ENCODE results near the gene ATAD5.
"Not testable (repeated sequence)": the region's sequence is repeated elsewhere in the genome, so short reads cannot be mapped to it uniquely, and the experiment has no call there.

The ATAD5 gene

GRCh38 chr17:30823421-30823820, 8.3 kb upstream of the ATAD5 start:
- no peak for DNase-seq

GRCh38 chr17:30824002-30824355, 7.8 kb upstream of the ATAD5 start:
- DNase-seq: peak; percentile 25

DNA sequence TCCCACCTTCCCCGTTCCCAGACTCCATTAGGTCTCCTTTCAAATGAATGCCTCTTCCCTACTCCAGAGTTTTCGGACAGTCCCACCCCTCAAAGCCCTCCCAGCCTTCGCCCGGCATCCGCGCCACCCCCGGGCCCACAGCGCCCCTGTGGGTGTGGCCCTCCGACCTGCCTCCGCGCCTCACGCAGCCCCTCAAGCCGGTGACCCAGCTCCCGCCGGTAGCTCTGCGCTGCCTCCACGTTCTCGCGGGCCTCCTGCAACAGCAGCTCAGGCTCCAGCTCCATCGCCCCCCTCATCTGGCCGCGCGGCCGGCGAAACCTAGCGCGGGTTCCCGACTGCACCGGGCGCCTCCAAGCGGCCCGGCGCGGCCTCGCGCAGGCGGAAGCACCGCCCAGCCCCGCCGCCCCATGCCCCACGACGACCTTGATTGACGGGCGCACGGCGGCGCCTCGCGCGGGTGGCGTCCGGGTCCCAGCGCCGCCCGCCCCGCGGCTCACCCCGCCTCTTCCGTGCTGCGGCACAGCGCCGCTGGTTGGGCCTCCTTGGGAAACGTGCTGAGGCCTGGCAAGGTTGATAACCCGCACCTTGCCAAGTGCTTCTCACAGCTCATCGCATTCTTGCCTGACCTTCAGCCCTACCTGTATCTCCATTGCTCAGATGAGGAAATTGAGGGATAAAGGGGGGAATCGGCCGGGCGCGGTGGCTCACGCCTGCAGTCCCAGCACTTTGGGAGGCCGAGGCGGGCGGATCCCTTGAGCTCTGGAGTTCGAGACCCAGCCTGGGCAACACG, 7.2 kb upstream of the ATAD5 start, which contains the start of gene CRLF3:
Gene CRLF3 (minus strand): TSS at position 337 of the 790 bp plus-strand sequence. CDS start 41 bp downstream, at position 296.
- peak; percentile 96 for DNase-seq

DNA sequence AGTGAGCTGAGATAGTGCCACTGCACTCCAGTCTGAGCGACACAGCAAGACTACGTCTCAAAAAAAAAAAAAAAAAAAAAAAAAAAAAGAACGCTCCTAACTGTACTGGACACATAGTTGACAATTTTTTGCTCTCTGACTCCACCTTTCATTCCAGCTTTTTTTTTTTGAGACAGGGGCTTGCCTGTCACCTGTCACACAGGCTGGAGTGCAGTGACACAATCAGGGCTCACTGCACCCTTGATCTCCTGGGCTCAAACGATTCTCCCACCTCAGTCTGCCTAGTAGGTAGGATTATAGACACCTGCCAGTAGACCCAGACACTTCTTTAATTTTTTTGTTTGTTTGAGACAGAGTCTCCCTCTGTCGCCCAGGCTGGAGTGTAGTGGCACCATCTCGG, 4.7 kb upstream of the ATAD5 start:
- no peak for DNase-seq

GRCh38 chr17:30829022-30829421, 2.7 kb upstream of the ATAD5 start:
- no peak for DNase-seq

GRCh38 chr17:30831257-30831656, 509 bp upstream of the ATAD5 start:
- DNase-seq: no peak

- DNase-seq: no peak
These were observed 815 bp downstream of the ATAD5 start for GRCh38 chr17:30832438-30833124.

DNA sequence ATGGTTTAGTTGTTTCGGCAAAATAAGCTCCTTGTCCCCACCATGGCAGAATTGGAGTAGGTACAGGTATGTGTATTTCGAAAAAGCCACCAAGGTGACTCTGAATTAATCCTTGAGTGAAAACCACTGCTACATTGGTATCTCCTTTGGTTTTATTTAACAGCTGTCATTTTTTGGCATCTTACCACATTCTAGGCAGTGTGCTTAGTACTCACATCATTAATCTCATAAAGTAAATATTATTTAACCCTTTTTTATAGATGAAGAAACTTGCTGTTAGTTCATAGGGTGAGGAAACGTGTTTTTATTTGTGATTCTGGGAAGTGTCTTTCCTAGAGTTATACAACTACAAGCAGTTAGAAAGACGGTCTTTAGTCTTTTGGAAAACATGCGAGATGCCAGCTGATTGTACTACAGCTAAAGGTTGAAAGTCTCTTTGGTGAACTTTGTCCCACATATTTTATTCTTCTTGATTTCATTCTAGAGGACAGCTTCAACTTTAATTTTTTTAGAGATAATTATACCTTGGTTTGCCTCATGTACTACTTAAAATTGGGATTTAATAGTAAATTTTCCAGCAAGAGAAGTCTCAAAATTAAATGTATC, 6.5 kb downstream of the ATAD5 start:
- no peak for DNase-seq

DNA sequence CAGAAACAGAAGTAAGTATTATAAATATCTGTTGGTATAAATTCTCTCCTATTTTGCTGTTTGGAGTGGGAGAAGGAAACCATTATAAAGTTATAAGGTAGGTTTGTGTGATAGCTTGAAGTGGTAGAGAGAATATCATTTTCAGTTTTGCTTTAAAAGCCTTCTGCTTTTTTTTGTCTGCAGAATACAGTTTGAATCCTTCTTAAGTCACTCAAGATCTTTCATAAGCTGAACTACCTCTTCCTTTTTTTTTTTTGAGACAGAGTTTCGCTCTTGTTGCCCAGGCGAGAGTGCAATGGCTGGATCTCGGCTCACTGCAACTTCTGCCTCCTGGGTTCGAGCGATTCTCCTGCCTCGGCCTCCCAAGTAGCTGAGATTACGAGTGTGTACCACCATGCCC, 9.0 kb downstream of the ATAD5 start:
- peak; percentile 72 for DNase-seq

- no peak for DNase-seq
These were observed 16.3 kb downstream of the ATAD5 start for GRCh38 chr17:30848021-30848420.

DNA sequence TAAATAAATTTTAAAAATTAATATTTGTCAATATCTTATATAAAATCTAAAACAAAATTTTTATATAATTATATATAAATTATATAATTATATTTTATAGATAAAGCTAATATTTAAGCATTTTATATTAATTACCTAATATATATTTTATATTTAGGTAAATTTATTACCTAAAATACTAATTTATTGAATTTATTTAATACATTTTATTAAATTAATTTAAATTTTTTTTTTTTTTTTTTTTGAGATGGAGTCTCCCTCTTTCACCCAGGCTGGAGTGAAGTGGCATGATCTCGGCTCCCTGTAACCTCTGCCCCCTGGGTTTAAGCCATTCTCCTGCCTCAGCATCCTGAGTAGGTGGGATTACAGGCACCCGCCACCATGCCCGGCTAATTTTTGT, 22.4 kb downstream of the ATAD5 start:
- no peak for DNase-seq

DNA sequence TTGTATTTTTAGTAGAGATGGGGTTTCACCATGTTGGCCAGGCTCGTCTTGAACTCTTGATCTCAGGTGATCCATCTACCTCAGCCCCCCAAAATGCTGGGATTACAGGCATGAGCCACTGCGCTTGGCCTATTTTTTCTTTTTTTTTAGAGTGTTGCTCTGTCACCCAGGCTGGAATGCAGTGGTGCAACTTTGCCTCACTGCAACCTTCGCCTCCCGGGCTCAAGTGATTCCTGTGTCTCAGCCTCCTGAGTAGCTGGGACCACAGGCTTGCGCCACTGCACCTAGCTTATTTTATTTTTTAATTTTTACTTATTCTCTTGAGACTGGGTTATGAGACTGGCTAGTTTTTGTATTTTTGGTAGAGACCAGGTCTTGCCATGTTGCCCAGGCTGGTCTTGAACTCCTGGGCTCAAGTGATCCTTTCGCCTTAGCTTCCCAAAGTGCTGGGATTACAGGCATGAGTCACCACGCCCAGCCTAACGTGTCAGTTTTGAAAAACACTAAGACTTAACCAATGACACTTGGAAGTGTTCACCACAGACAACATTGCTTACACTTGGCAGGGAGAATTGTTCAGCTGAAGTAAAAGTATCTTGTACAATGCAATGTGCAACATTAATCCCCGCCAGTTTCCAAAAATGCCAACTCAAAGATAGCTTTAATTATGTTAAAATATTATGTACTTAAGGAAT, 26.9 kb downstream of the ATAD5 start:
- DNase-seq: no peak

- no peak for DNase-seq
These were observed 32.9 kb downstream of the ATAD5 start for GRCh38 chr17:30864636-30865035.

DNA sequence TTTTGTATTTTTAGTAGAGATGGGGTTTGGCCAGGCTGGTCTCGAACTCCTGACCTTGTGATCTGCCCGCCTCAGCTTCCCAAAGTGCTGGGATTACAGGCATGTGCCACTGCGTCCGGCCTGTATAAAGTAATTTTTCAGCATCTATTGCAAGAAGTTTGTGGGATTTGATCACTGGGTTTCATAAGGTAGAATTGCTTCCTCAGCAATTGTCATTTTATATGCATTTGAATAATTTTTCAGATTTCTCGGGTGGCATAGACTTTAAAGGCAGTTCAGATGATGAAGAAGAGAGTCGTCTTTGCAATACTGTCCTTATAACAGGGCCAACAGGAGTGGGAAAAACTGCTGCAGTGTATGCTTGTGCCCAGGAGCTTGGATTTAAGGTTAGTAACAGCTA, 37.2 kb downstream of the ATAD5 start:
- no peak for DNase-seq

GRCh38 chr17:30886187-30886586, 54.4 kb downstream of the ATAD5 start:
- no peak for DNase-seq

- DNase-seq: no peak
These were observed 62.5 kb downstream of the ATAD5 start for GRCh38 chr17:30894236-30894635.

GRCh38 chr17:30897311-30897710, 65.5 kb downstream of the ATAD5 start:
- no peak for DNase-seq

DNA sequence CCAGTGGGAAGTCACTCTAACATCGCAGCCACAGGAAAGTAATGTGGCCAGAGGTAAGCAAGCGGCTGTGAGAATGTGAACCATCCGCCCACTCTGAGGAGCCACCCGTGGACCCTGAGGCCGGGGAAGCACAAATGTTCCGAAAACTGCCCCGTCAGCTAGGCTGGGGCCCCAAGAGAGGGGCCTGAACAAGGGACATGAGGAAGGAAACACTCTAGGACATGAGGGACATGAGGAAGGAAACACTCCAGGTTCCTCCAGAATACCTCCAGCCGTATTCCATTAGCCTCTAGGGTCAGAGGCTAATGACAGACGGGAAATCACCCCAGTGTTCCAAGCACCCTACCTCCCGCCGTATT, 74.0 kb downstream of the ATAD5 start:
- DNase-seq: peak; percentile 31

- peak; percentile 93 for DNase-seq
These were observed 74.5 kb downstream of the ATAD5 start, which contains the start of gene TEFM for GRCh38 chr17:30906101-30906911. Gene TEFM (minus strand): TSS chr17:30906238. CDS start chr17:30906198, 40 bp downstream.

DNA sequence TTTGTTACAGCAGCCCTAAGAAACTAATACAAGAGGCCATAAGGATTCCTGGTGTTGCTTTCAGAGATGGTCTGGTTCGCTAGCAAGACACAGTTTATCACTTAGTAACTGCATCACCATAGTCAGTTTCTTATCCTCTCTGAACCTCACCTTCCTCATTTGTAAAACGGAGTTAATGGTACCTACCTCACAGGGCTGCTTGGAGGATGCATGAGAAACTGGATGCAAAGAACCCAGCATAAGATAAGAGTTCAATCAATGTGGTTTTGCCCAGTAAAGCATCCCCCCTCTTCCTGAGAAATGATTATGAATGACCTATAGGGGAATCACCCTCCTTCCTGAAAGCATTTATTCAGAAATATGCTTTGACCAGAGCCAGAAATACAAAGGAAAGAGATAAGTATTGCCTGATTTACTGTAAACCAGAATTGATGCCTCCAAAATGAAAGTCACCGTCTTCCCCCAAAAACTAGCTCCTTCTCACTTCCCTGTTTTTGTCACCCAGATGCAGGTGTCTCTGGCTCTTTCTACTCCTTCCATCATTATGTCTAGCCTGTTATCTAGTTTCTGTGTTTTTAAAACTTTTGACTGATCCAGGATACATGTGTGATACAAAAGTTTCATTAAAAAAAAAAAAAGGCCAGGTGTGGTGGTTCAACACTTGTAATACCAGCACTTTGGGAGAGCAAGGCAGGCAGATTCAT, 77.1 kb downstream of the ATAD5 start:
- no peak for DNase-seq

DNA sequence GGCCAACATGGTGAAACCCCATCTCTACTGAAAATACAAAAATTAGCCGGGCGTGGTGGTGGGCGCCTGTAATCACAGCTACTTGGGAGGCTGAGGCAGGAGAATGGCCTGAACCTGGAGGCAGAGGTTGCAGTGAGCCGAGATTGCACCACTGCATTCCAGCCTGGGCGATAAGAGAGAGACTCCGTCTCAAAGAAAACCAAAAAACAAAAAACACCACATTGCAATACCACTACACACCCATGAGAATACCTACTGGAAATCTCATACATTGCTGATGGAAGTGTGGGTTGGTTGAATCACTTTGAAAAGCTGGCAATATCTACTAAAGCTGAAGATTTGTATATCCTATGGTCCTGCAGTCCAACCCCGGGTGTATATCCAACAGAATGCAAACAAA, 78.4 kb downstream of the ATAD5 start:
- not testable (repeated sequence) for DNase-seq

DNA sequence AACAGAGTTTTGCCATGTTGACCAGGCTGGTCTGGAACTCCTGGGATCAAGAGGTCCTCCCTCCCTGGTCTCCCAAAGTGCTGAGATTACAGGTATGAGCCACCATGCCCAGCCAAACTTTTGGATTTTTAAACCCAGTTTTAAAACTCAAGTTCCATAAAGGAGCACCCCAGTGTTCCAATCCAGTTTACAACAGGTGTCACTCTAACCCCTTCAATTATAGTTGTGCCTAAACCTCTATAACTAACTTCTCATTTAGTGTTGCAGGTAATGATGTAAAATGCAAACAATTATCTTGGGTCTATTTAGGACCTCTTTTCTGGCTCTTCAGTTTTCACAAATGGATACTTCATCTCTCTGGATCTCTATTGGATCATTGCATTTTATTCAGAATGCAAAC, 82.2 kb downstream of the ATAD5 start:
- DNase-seq: no peak

Measured in suppressor macrophage treated with lipopolysaccharide for 4 hours (primary cell).